Putamen (tissue), 1 donor: ENCODE measurements around the gene PAFAH1B2.
A peak's percentile ranks its signal among the peaks of the same experiment; 100 is the strongest.
"Not testable (repeated sequence)": the region's sequence is repeated elsewhere in the genome, so short reads cannot be mapped to it uniquely, and the experiment has no call there.

Experiments
- DNase-seq: peaks from one replicate; pipeline ENCODE4 v3.0.0-alpha.2; 2016; ENCODE audit warnings: low spot score

The PAFAH1B2 gene

GRCh38 chr11:117172724-117173421 lies 28.8 kb downstream of the PAFAH1B2 start:
- no peak for DNase-seq

GRCh38 chr11:117175104-117175503 lies 31.0 kb downstream of the PAFAH1B2 start:
- DNase-seq: peak; percentile 51

- no peak for DNase-seq
These were observed 31.7 kb downstream of the PAFAH1B2 start for GRCh38 chr11:117175781-117176180.

GRCh38 chr11:117176186-117176585 lies 32.1 kb downstream of the PAFAH1B2 start:
- no peak for DNase-seq

GRCh38 chr11:117177534-117178209 lies 33.6 kb downstream of the PAFAH1B2 start:
- DNase-seq: no peak

- DNase-seq: peak; percentile 92
These were observed 34.3 kb downstream of the PAFAH1B2 start, which contains the start of gene SIDT2 for GRCh38 chr11:117178210-117179034. TSS of gene SIDT2 (plus strand) at chr11:117178743. CDS start at chr11:117179264, 521 bp downstream.

- DNase-seq: no peak
These were observed 35.2 kb downstream of the PAFAH1B2 start for GRCh38 chr11:117179048-117179999.

- DNase-seq: no peak
These were observed 35.9 kb downstream of the PAFAH1B2 start for GRCh38 chr11:117180020-117180419.

- peak; percentile 79 for DNase-seq
These were observed 36.8 kb downstream of the PAFAH1B2 start for GRCh38 chr11:117180661-117181585.

- no peak for DNase-seq
These were observed 37.8 kb downstream of the PAFAH1B2 start for GRCh38 chr11:117181586-117182550.

GRCh38 chr11:117182551-117182935 lies 38.5 kb downstream of the PAFAH1B2 start:
- no peak for DNase-seq

GRCh38 chr11:117183178-117183577 lies 39.1 kb downstream of the PAFAH1B2 start:
- not testable (repeated sequence) for DNase-seq

- no peak for DNase-seq
These were observed 39.8 kb downstream of the PAFAH1B2 start for GRCh38 chr11:117183724-117184349.

GRCh38 chr11:117185736-117186430 lies 41.8 kb downstream of the PAFAH1B2 start:
- no peak for DNase-seq

- no peak for DNase-seq
These were observed 42.3 kb downstream of the PAFAH1B2 start for GRCh38 chr11:117186431-117186761.

- DNase-seq: no peak
These were observed 42.9 kb downstream of the PAFAH1B2 start for GRCh38 chr11:117187007-117187406.

- no peak for DNase-seq
These were observed 43.3 kb downstream of the PAFAH1B2 start for GRCh38 chr11:117187428-117187798.

- no peak for DNase-seq
These were observed 43.9 kb downstream of the PAFAH1B2 start for GRCh38 chr11:117187799-117188481.
